ENCODE data around the gene MYBPC2.

MYBPC2 gene

GRCh38 chr19:50398675-50399367, 33.9 kb upstream of the MYBPC2 start:
- DNase-seq, result no peak
- H3K27me3 Mint-ChIP-seq, result no peaks in the 10 kb centered on the region
- H3K36me3 Mint-ChIP-seq (ENCODE audit: insufficient read depth), result peaks cover 12% of the 10 kb centered on the region
- no peak overlapping the region for H3K4me3 Mint-ChIP-seq
- no peaks in the 10 kb centered on the region for H3K9me3 Mint-ChIP-seq
- no peak for ATAC-seq (replicated peaks)
- peak overlapping the region; percentile 26 to 73 for H3K27ac Mint-ChIP-seq
- peaks cover 0 to 1% of the 10 kb centered on the region in 2 donors for H3K4me1 Mint-ChIP-seq (ENCODE audit: low read depth in 2 of 2)

- peaks cover 0 to 1% of the 10 kb centered on the region in 2 donors for H3K4me1 Mint-ChIP-seq (ENCODE audit: low read depth in 2 of 2)
- H3K27me3 Mint-ChIP-seq, result no peaks in the 10 kb centered on the region
- no peaks in the 10 kb centered on the region for H3K9me3 Mint-ChIP-seq
- no peak for ATAC-seq (replicated peaks)
- peaks cover 12% of the 10 kb centered on the region for H3K36me3 Mint-ChIP-seq (ENCODE audit: insufficient read depth)
- no peak for DNase-seq
- H3K27ac Mint-ChIP-seq, result no peak overlapping the region
- no peak overlapping the region for H3K4me3 Mint-ChIP-seq
Observed at GRCh38 chr19:50399368-50399745, 33.3 kb upstream of the MYBPC2 start.

GRCh38 chr19:50401605-50402450, 30.9 kb upstream of the MYBPC2 start:
- DNase-seq (no peak), ATAC-seq (replicated peaks) (no peak)
- Mint-ChIP-seq H3K4me3 (no peak overlapping the region), H3K4me1 (ENCODE audit: low read depth in 2 of 2) (peaks cover 0 to 1% of the 10 kb centered on the region in 2 donors), H3K27ac (no peak overlapping the region), H3K36me3 (ENCODE audit: insufficient read depth) (peaks cover 8% of the 10 kb centered on the region), H3K9me3 (no peaks in the 10 kb centered on the region), H3K27me3 (no peaks in the 10 kb centered on the region)

DNA sequence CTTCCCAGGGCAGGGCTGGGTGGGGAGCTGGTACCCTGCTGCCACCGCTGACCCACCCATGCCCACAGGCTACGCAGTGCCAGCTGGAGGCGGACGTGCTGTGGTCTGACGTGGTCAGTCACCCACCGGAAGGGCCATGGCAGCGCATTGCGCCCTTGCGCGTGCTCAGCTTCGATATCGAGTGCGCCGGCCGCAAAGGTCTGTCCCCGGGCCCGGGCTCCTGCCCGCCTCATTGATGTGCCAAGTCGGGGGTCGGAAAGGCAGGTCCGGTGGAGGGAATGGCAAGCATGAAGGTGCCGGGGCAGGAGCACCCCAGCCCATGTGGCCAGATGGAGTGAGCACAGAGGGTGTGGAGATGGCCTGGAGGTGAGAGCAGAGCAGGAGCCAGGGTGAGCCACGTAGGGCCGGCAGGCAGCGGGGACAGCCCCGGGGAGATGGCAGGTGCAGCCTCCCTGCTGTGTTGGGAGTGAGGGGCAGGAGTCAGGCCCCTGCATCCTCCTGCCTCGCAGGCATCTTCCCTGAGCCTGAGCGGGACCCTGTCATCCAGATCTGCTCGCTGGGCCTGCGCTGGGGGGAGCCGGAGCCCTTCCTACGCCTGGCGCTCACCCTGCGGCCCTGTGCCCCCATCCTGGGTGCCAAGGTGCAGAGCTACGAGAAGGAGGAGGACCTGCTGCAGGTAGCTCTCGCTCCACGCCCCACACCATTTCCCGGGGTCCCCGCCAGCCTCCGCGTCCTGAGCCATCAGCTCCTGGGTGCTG, 30.0 kb upstream of the MYBPC2 start:
- DNase-seq (no peak), ATAC-seq (replicated peaks) (no peak)
- H3K27ac Mint-ChIP-seq, result no peak overlapping the region
- peaks cover 8% of the 10 kb centered on the region for H3K36me3 Mint-ChIP-seq (ENCODE audit: insufficient read depth)
- no peaks in the 10 kb centered on the region for H3K9me3 Mint-ChIP-seq
- no peak overlapping the region for H3K4me3 Mint-ChIP-seq
- H3K27me3 Mint-ChIP-seq, result no peaks in the 10 kb centered on the region
- H3K4me1 Mint-ChIP-seq (ENCODE audit: low read depth in 2 of 2), result peaks cover 0 to 1% of the 10 kb centered on the region in 2 donors

DNA sequence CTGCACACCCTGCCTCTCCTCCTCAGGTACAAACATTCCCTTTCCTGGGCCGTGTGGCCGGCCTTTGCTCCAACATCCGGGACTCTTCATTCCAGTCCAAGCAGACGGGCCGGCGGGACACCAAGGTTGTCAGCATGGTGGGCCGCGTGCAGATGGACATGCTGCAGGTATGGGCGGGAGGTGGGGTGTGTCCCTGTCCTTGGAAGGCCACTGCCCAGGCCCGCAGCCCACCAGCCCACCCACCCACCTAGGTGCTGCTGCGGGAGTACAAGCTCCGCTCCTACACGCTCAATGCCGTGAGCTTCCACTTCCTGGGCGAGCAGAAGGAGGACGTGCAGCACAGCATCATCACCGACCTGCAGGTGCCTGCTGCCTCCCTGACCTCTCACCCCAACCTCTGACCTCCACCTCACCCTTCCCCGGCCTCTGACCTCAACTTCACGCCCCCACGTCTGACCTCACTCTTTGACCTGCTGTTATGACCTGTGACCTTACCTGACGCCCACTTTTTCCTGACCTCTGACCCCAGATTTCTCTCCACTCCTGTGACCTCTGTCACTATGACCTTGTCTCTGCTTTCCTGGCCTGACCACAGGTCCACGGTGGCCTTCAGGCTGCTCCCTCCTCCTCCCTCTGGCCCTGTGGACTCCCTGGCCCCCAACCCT, 26.4 kb upstream of the MYBPC2 start:
- H3K4me1 Mint-ChIP-seq (ENCODE audit: low read depth in 2 of 2), result no peaks in the 10 kb centered on the region
- H3K9me3 Mint-ChIP-seq, result no peaks in the 10 kb centered on the region
- DNase-seq (no peak), ATAC-seq (replicated peaks) (no peak)
- peak overlapping the region in 1 of 2 donors; percentile 67 for H3K27ac Mint-ChIP-seq
- peaks cover 16% of the 10 kb centered on the region for H3K36me3 Mint-ChIP-seq (ENCODE audit: insufficient read depth)
- H3K27me3 Mint-ChIP-seq, result no peaks in the 10 kb centered on the region
- H3K4me3 Mint-ChIP-seq, result no peak overlapping the region

GRCh38 chr19:50406829-50407228, 25.9 kb upstream of the MYBPC2 start:
- Mint-ChIP-seq H3K27ac (no peak overlapping the region), H3K9me3 (no peaks in the 10 kb centered on the region)
- no peak for ATAC-seq (replicated peaks)

GRCh38 chr19:50409347-50409746, 23.3 kb upstream of the MYBPC2 start:
- Mint-ChIP-seq H3K27me3 (no peaks in the 10 kb centered on the region), H3K4me1 (ENCODE audit: low read depth in 2 of 2) (no peaks in the 10 kb centered on the region), H3K9me3 (no peaks in the 10 kb centered on the region), H3K36me3 (ENCODE audit: insufficient read depth) (peaks cover 15% of the 10 kb centered on the region), H3K4me3 (no peak overlapping the region), H3K27ac (no peak overlapping the region)
- DNase-seq (no peak), ATAC-seq (replicated peaks) (no peak)

More at GRCh38 chr19:50406829-50407228, 25.9 kb upstream of the MYBPC2 start:
- no peak for DNase-seq
- Mint-ChIP-seq H3K4me1 (ENCODE audit: low read depth in 2 of 2) (no peaks in the 10 kb centered on the region), H3K4me3 (no peak overlapping the region), H3K27me3 (no peaks in the 10 kb centered on the region), H3K36me3 (ENCODE audit: insufficient read depth) (peaks cover 16% of the 10 kb centered on the region)

- H3K27ac Mint-ChIP-seq, result no peak overlapping the region
- no peaks in the 10 kb centered on the region for H3K27me3 Mint-ChIP-seq
- peaks cover 0 to 4% of the 10 kb centered on the region in 2 donors for H3K4me1 Mint-ChIP-seq (ENCODE audit: low read depth in 2 of 2)
- DNase-seq, result no peak
- peaks cover 15% of the 10 kb centered on the region for H3K36me3 Mint-ChIP-seq (ENCODE audit: insufficient read depth)
- H3K4me3 Mint-ChIP-seq, result no peak overlapping the region
- no peaks in the 10 kb centered on the region for H3K9me3 Mint-ChIP-seq
- ATAC-seq (replicated peaks), result no peak
Observed at GRCh38 chr19:50410109-50410508, 22.6 kb upstream of the MYBPC2 start.

- ATAC-seq (replicated peaks), result no peak
- H3K27me3 Mint-ChIP-seq, result no peaks in the 10 kb centered on the region
- DNase-seq, result no peak
- H3K4me3 Mint-ChIP-seq, result no peak overlapping the region
- H3K36me3 Mint-ChIP-seq (ENCODE audit: insufficient read depth), result peaks cover 15% of the 10 kb centered on the region
- no peak overlapping the region for H3K27ac Mint-ChIP-seq
- H3K9me3 Mint-ChIP-seq, result no peaks in the 10 kb centered on the region
- H3K4me1 Mint-ChIP-seq (ENCODE audit: low read depth in 2 of 2), result peaks cover 0 to 4% of the 10 kb centered on the region in 2 donors
Observed at GRCh38 chr19:50412419-50412818, 20.3 kb upstream of the MYBPC2 start.

- no peak for ATAC-seq (replicated peaks)
- DNase-seq, result no peak
- Mint-ChIP-seq H3K4me1 (ENCODE audit: low read depth in 2 of 2) (peaks cover 0 to 4% of the 10 kb centered on the region in 2 donors), H3K4me3 (no peak overlapping the region), H3K27ac (no peak overlapping the region), H3K9me3 (no peaks in the 10 kb centered on the region), H3K27me3 (no peaks in the 10 kb centered on the region), H3K36me3 (ENCODE audit: insufficient read depth) (peaks cover 12% of the 10 kb centered on the region)
Observed at GRCh38 chr19:50413096-50413495, 19.6 kb upstream of the MYBPC2 start.

DNA sequence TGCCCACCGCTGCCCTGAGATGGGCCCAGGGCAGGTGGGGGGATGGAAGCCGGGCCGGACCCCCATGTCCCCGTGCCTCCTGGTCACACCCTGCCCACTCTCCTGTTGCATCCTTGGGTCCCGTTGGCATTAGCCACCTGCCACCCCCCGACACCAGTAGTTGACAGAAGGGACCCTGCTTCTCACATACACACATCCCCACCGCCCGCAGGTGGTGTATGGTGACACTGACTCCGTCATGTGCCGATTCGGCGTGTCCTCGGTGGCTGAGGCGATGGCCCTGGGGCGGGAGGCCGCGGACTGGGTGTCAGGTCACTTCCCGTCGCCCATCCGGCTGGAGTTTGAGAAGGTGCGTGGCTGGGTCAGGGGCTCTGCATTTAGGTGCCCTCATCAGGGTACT, 19.2 kb upstream of the MYBPC2 start:
- DNase-seq (no peak), ATAC-seq (replicated peaks) (no peak)
- Mint-ChIP-seq H3K4me1 (ENCODE audit: low read depth in 2 of 2) (peaks cover 0 to 4% of the 10 kb centered on the region in 2 donors), H3K4me3 (no peak overlapping the region), H3K9me3 (no peaks in the 10 kb centered on the region), H3K27me3 (peaks cover 3 to 4% of the 10 kb centered on the region in 2 donors), H3K27ac (no peak overlapping the region), H3K36me3 (ENCODE audit: insufficient read depth) (peaks cover 8% of the 10 kb centered on the region)

- DNase-seq (peak; percentile 66 to 71 (median 69)), ATAC-seq (replicated peaks) (peak; percentile 85)
- Mint-ChIP-seq H3K4me1 (ENCODE audit: low read depth in 2 of 2) (peaks cover 5 to 10% of the 10 kb centered on the region in 2 donors), H3K36me3 (ENCODE audit: insufficient read depth) (peaks cover 4% of the 10 kb centered on the region), H3K4me3 (no peak overlapping the region), H3K27me3 (peaks cover 19% of the 10 kb centered on the region in 2 donors), H3K27ac (peak overlapping the region in 1 of 2 donors; percentile 65), H3K9me3 (no peaks in the 10 kb centered on the region)
Observed at GRCh38 chr19:50414864-50415660, 17.6 kb upstream of the MYBPC2 start.
